DND-41 (cell line): ENCODE results near the gene MRAP.

Experiments
- ATAC-seq: fragments of 200-7000 bp; cut with Tn5 transposase; 3 replicates; pipeline ENCODE4 v1.9.1; 2021; ENCODE audit warnings: low read depth; ENCODE audit not compliant: insufficient read depth
- DNase-seq: peaks from one replicate; pipeline ENCODE4 v3.0.0-alpha.2; 2020
- H2AFZ ChIP-seq: 2 replicates; pipeline ENCODE4 v1.6.0; 2012; ENCODE audit warnings: low read depth, low read length
- H3K27ac ChIP-seq: 2 replicates; pipeline ENCODE4 v1.5.1; 2012; ENCODE audit warnings: low read length, inconsistent platforms
- H3K27me3 ChIP-seq: fragments of 200-600 bp; sonication (generic); 2 replicates; pipeline ENCODE4 v1.6.0; 2012; ENCODE audit warnings: low read length, mild to moderate bottlenecking, inconsistent platforms; ENCODE audit not compliant: insufficient read depth, poor library complexity
- H3K36me3 ChIP-seq: 2 replicates; pipeline ENCODE4 v1.5.1; 2012; ENCODE audit warnings: low read length, inconsistent platforms; ENCODE audit not compliant: insufficient read depth
- H3K4me1 ChIP-seq: 2 replicates; pipeline ENCODE4 v1.5.1; 2012; ENCODE audit warnings: mild to moderate bottlenecking, low read length; ENCODE audit not compliant: insufficient read depth
- H3K4me2 ChIP-seq: 2 replicates; pipeline ENCODE4 v1.6.0; 2012; ENCODE audit warnings: mild to moderate bottlenecking, moderate library complexity, low read length, inconsistent platforms; ENCODE audit not compliant: insufficient read depth
- H3K4me3 ChIP-seq, 2 experiments: fragments of 200-600 bp in 1 of 2; shearing (Covaris generic) in 1 of 2; 2 replicates each; pipeline ENCODE4 v1.5.1; 2012 to 2016; ENCODE audit warnings: inconsistent platforms in 2 of 2, low read length in 2 of 2, mild to moderate bottlenecking in 2 of 2, low read depth in 1 of 2, moderate library complexity in 1 of 2
- H3K79me2 ChIP-seq: 2 replicates; pipeline ENCODE4 v1.6.0; 2012; ENCODE audit warnings: low read length, inconsistent platforms; ENCODE audit not compliant: insufficient read depth
- H3K9ac ChIP-seq: 2 replicates; pipeline ENCODE4 v1.6.0; 2012; ENCODE audit warnings: low read depth, mild to moderate bottlenecking, inconsistent platforms, low read length, moderate library complexity
- H3K9me3 ChIP-seq: 2 replicates; pipeline ENCODE4 v1.5.1; 2012; ENCODE audit warnings: low read length, moderate library complexity, mild to moderate bottlenecking, inconsistent platforms; ENCODE audit not compliant: insufficient read depth, severe bottlenecking
- H4K20me1 ChIP-seq: 2 replicates; pipeline ENCODE4 v1.6.0; 2012; ENCODE audit warnings: low read length; ENCODE audit not compliant: insufficient read depth
- CTCF ChIP-seq: IDR thresholded peaks from 2 replicates; pipeline ENCODE4 v1.5.1; 2012; ENCODE audit warnings: borderline replicate concordance, low read length, moderate library complexity, mild to moderate bottlenecking; ENCODE audit not compliant: poor library complexity, severe bottlenecking; ENCODE audit errors: extremely low read depth
- EZH2 ChIP-seq: IDR thresholded peaks from 3 replicates; pipeline ENCODE4 v1.6.1; 2012; ENCODE audit warnings: borderline replicate concordance, low read depth, mild to moderate bottlenecking, moderate library complexity, low read length, inconsistent platforms; ENCODE audit not compliant: severe bottlenecking

The MRAP gene

GRCh38 chr21:32306021-32306780 is 7.5 kb downstream of the MRAP start:
- H2AFZ ChIP-seq, result no peak overlapping the region
- no peaks in the 10 kb centered on the region for H3K27me3 ChIP-seq
- H3K79me2 ChIP-seq, result no peaks in the 10 kb centered on the region
- TF ChIP-seq EZH2 (no peak), CTCF (peak; percentile 43)
- H3K27ac ChIP-seq, result no peak overlapping the region
- H3K4me3 ChIP-seq, result no peak overlapping the region
- no peaks in the 10 kb centered on the region for H3K4me1 ChIP-seq
- H3K9ac ChIP-seq, result no peak overlapping the region
- H3K4me2 ChIP-seq, result no peak overlapping the region
- ATAC-seq, result peak; percentile 35; the same call in 1 of the 3 replicates
- H3K36me3 ChIP-seq, result peaks cover 12% of the 10 kb centered on the region; the same call in 1 of the 2 replicates
- H4K20me1 ChIP-seq, result no peaks in the 10 kb centered on the region
- DNase-seq, result no peak
- no peaks in the 10 kb centered on the region for H3K9me3 ChIP-seq

GRCh38 chr21:32307706-32308105 is 9.1 kb downstream of the MRAP start:
- no peak overlapping the region for H2AFZ ChIP-seq
- H3K4me2 ChIP-seq, result no peak overlapping the region
- H3K27ac ChIP-seq, result no peak overlapping the region
- no peaks in the 10 kb centered on the region for H3K4me1 ChIP-seq
- H3K9me3 ChIP-seq, result no peaks in the 10 kb centered on the region
- no peak overlapping the region for H3K4me3 ChIP-seq
- no peaks in the 10 kb centered on the region for H3K79me2 ChIP-seq
- ATAC-seq (no peak), DNase-seq (no peak)
- H3K9ac ChIP-seq, result no peak overlapping the region
- TF ChIP-seq EZH2 (no peak), CTCF (no peak)
- H3K36me3 ChIP-seq, result peaks cover 26% of the 10 kb centered on the region
- no peaks in the 10 kb centered on the region for H3K27me3 ChIP-seq
- H4K20me1 ChIP-seq, result no peaks in the 10 kb centered on the region

GRCh38 chr21:32308696-32309095 is 10.0 kb downstream of the MRAP start:
- Histone ChIP-seq H3K79me2 (no peaks in the 10 kb centered on the region), H3K4me2 (no peak overlapping the region), H3K9me3 (no peaks in the 10 kb centered on the region), H3K9ac (no peak overlapping the region), H3K4me3 (no peak overlapping the region), H2AFZ (no peak overlapping the region), H3K36me3 (peaks cover 35% of the 10 kb centered on the region), H3K27me3 (no peaks in the 10 kb centered on the region), H4K20me1 (no peaks in the 10 kb centered on the region), H3K27ac (no peak overlapping the region), H3K4me1 (no peaks in the 10 kb centered on the region)
- ATAC-seq, result no peak
- no peak for TF ChIP-seq CTCF
- no peak for TF ChIP-seq EZH2
- no peak for DNase-seq
